Left lobe of liver (tissue), 2 donors: ENCODE data around the gene GART. TPM values are rescaled to one million over a fixed set of nuclear protein-coding genes. Genes with fewer than 3 reads are reported as not detected.

Experiments
- ATAC-seq: fragments of 200-7000 bp; cut with Tn5 transposase; one replicate; pipeline ENCODE4 v1.9.1; 2020; ENCODE audit warnings: mild to moderate bottlenecking, moderate library complexity
- DNase-seq: peaks from one replicate; pipeline ENCODE4 v3.0.0-alpha.2; 2020; ENCODE audit warnings: low spot score
- total RNA-seq: library from RNA; stranded (reverse); gene quantifications from one replicate; pipeline ENCODE4 v1.2.1, GENCODE V29; 2021
- donor health status: DM: no; HTN: no; CAD: no; lungs with moderate emphysema.
- donor health status: DM: no; HTN: yes; CAD: no.

The GART gene
- total RNA-seq: 31.7 TPM

DNA sequence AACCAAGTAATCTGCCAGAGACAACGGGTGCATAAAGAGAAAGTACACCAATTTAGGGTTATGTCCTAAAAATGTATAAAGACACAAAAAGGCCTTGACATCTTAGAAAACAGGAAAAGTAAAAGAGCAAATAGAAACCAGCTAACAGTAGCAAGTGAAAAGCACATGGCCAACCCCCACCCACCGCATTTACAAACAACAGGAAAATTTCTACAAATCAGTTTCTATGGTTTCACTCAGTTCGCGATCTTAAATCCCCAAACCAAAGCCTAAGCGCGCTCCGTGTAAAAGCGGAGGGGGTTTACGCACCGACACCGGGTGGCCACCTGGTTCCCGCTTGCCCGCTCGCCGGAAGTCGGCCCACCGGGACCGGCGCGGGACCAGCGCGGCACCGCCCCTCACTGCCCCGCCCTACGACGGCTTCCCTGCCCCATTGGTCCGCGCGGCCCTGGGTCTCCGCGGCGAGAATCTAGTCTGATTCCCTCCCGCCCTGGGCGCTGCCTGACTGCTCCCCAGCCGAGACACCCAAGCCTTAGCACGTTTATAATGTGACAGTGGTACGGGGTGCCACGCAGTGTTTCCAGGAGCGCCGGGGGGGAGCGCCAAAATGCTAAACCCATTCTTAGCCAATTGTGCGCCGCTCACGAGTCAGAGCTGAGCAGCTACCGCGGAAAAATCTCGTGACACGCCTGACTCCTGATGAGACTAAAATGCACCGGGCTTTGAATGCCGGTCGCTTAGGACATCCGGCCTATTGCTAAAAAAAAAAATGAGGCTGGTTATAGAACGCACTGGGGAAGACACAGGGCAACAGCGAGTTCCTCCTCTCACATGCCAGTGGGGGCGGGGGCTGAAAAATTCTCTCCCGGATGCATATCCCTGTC is at the start of gene GART:
Gene GART (minus strand): TSS at position 362 of the 884 bp plus-strand sequence. CDS start 2,802 bp downstream, outside the sequence.
- ATAC-seq: peak; percentile 80
- peak; percentile 86 for DNase-seq

DNA sequence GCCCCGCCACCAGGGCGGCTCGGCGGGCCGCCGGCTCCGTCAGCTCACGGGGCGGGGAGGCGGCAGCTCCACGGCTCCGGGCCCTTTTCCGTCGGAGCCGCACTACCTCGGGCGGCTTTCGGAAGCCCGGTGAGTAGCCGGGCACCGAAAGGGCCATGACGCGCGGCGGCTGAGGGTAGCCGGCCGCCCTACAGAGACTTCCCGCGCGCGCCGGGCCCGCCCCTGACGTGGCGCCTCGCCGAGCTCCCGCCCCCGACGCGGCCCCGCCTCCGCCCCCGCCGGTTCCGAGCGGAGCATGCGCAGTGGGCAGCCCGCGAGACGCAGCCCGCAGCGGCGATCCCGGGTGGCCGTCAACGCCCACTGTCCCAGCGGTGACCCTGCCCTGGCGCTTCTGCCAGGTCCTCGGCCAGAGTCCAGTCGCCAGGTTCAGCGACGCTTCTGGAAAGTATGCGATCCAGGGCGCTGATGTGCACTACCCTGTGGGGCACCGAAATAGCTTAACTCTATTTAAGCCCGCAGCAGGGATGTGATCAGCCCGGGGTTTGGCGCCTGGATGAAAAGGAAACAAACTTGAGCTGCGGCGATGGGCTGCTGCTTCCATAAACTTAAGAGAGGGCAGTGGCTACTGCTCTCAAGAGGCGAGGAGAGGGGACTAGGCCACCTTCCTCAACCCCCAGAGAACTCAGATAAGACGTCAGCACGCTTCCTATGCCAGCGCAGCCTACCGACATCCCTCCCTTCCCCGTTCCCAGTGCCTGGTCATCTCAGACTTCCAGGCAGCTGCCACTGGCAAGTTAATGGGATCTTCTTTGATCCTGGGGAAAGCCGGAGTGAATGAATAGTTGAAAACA is 46.8 kb upstream of the GART start, which contains the start of gene DONSON:
Gene DONSON (minus strand): TSS at position 200 of the 851 bp plus-strand sequence. CDS start 43 bp downstream, at position 157.
- ATAC-seq (peak; percentile 91), DNase-seq (peak; percentile 98)

DNA sequence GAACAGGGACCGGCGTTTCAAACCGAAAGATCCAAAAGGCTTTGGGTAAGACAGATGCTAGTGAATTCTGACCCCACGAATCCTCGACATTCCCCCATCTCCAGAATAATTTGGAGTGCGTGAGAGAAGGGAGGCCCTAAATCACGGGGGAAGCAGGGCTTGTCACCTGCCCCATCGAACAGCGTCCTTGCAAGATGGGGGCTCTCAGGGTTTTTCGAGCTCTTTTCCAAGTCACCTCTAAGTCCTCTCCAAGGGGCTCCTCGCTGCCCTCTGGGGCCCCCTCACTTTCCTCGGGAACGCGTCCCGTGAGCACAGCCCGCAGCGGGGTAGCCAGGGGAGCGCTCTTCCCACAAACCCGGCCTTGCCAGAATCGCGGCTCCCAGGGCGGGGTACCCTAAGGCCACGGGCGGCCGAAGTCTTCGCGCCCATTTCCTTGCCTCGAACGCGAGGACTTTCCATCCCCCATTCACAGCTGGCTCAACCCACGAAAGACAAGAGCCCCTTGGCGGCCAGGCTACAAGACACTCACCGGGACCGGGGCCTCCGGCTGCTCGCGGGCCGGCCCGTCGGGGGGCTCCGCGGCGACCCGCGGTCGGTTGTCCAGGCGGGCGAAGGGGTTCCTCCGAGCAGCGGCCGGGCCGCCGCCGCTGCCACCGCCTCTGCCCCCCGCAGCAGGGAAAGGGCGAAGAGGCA is 46.0 kb upstream of the GART start:
- peak; percentile 58 for DNase-seq
- peak; percentile 26 for ATAC-seq

DNA sequence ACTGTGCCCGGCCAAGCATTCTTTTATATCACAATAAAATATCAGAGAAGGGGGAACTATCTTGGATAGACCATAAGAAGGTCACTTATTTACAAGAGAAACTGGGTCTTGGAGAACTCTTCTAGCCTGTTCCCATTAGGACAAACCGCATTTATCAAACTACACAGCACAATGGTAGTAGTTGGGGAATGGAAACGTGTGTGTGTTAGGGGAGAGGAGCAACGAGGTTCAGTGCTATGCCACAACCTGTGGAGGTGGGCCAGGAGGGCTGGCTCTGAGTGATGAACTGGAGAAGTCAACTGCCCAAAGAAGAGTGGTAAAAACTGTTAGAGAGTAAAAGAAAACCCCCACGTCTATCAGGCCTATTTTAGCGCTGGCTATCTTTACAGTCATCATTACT is 45.0 kb upstream of the GART start:
- no peak for DNase-seq
- ATAC-seq: no peak

GRCh38 chr21:33584455-33584854 is 42.5 kb upstream of the GART start:
- ATAC-seq: no peak
- no peak for DNase-seq

GRCh38 chr21:33578959-33579542 is 37.1 kb upstream of the GART start:
- no peak for ATAC-seq

DNA sequence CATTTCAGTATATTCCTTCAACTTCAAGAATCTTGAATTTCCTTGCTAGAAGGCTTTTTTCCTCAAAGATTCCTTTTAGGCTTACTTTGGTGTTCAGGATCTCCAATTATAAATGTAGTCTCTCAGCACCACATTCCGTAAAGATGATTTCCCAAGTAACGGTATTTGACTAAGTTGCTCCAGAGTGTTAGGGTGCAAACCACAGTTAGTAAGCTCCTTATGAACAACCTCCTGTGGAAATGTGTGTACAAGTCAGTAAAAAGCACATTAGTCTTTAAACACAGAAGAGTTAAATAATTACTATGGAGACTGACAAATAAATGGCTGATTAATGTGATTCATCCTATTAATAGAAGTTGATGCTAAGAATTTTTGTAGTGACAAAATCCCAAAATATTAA is 36.3 kb upstream of the GART start:
- DNase-seq (no peak), ATAC-seq (no peak)

More at GRCh38 chr21:33578959-33579542, 37.1 kb upstream of the GART start:
- DNase-seq: no peak

DNA sequence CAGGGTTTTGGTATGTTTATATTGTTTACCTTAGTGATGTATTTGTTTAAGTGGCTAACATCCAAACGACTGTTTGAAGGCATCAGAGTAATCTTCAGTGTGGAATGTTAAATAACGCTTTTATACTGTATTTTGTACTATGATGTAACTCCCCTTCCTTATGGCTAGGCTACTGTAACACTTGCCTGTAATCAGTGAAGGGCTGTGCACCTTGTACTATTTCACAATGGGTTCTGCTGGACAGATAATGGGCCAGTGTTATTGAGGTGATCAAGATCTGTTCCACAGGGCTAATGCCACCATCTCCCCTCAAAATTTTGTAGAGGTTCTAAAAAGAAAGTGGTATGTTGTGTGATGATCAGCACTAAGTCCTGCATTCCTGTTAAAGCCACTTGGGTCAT is 34.8 kb upstream of the GART start:
- peak; percentile 87 for ATAC-seq
- peak; percentile 61 for DNase-seq

DNA sequence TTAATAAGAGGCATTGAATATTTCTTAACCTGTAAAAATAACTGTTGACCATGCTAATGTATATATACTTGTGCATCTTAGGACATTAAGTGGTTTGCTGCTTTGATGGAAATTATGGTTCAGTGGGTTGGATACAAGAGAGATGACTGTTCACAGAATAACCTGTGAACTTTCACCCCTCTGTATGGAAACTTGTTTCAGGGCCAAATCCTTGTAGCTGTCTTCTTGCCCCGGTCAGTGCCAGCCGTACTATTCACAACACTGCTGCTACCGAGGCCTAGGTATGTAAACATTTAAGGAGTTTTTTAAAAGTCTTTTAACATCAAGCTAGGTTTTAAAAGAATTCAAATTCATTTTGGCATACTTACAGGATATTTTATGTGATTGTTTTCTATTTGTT is 30.4 kb upstream of the GART start:
- peak; percentile 89 for ATAC-seq
- peak; percentile 68 for DNase-seq

- ATAC-seq (no peak), DNase-seq (no peak)
Observed at GRCh38 chr21:33569991-33570390, 28.1 kb upstream of the GART start.

DNA sequence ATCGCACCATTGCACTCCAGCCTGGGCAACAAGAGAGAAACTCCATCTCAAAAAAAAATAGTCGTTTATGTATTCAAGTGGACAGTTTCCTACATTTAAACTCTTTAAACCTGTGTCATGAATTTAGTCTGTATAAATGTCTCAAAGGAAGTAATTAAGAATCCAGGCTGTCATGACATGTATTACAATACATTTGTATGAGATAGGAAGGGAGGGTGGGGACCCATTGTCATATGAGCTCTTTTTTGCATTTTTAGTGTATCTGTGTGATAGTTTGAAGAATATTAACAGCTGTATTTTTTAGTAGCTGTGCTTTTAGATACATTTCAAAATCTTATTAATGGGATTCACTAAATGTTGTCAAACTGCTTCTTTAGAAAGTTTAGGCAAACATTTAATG is 26.5 kb upstream of the GART start:
- no peak for ATAC-seq

DNA sequence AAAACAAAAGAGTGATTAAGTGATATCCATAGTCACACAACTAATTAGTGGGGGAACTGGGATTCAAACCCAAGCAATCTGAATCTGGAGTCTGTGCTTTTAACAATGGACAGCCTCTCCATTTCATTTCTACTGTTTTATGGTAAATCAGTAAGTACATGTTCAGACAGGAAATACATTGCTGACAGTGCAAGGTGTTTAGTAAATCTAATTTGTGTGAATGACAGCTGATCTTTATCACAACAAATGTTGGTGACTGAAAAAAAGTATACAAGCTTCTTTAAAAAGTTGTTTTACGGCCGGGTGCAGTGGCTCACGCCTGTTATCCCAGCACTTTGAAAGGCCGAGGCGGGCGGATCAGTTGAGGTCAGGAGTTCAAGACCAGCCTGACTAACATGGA is 26.0 kb upstream of the GART start:
- ATAC-seq (no peak), DNase-seq (no peak)

More for the DNA sequence above, 26.5 kb upstream of the GART start:
- no peak for DNase-seq

DNA sequence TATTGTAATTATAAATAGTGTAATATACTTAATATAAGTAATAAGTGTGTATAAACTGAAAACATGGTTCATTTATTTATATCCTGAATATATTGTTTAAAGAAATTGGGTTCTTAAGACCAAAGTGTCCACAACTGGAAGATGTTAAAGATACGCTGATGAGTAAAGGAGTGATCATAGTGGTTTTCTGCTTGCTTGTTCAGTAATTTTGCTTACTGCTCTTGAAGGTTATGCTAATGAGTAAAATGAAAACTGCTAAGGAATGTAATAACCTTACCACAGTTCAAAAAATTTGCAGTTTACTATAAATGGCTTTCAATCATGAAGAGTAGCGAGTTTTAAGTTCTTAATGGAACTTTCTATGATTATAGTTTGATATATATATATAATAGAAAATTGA is 24.6 kb upstream of the GART start:
- ATAC-seq: no peak
- no peak for DNase-seq

DNA sequence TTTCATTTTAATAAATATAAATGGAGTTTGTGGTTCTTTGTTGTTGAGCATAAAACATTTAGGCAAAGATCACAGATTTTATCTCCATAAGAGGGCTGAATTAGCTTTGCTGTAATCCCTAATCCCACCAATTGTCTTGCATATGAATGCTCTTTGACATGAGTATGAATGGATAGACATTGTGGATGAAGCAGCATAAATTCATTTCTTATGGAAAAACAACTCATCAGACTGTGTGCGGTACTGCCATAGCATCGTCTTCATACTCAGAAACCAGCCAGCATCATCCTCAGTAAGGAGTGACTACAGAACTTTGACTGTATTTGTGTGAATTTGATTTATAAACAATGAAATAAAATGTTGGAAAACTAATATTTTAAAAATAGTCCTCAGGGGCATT is 20.5 kb upstream of the GART start:
- no peak for ATAC-seq

DNA sequence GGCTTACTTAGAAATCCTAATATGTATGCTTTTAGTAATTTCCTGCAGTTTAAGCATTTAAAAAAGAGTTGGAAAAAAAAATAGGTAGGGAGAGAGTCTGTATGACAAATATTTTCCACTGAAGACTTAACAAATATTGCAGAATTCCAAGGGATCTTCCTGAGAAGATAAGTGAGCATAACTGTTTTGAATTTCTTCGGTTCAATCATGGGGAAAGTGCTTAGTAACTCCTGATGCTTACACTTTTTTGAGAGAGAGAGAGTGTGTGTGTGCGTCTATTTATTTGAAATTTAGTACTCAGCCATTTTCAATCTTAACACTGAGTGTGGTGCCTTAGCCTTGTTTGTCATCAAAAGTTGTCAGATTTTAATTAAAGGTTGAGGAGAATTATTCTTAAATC is 19.5 kb upstream of the GART start:
- DNase-seq (no peak), ATAC-seq (no peak)

More for the DNA sequence above, 20.5 kb upstream of the GART start:
- no peak for DNase-seq

DNA sequence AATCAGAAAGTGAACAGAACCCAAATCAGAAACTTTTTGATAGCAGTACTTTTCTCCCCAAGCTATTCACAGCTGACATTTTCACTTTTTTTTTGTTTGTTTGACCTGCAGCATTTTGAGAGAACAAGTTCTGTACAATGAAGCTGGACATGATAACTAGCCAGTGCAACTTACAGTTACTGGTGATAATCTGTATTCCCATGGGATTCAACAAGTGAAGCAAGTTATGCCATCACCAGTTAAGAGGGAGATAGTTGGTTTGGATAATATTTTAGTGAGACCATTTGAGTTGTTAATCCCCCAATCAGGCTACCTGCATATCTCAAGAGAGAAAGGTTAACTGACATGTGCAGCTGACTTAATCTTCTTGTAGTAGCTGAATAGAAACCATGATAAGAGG is 19.0 kb upstream of the GART start:
- no peak for DNase-seq
- no peak for ATAC-seq

- ATAC-seq (no peak), DNase-seq (no peak)
Observed at GRCh38 chr21:33559813-33560212, 17.9 kb upstream of the GART start.

DNA sequence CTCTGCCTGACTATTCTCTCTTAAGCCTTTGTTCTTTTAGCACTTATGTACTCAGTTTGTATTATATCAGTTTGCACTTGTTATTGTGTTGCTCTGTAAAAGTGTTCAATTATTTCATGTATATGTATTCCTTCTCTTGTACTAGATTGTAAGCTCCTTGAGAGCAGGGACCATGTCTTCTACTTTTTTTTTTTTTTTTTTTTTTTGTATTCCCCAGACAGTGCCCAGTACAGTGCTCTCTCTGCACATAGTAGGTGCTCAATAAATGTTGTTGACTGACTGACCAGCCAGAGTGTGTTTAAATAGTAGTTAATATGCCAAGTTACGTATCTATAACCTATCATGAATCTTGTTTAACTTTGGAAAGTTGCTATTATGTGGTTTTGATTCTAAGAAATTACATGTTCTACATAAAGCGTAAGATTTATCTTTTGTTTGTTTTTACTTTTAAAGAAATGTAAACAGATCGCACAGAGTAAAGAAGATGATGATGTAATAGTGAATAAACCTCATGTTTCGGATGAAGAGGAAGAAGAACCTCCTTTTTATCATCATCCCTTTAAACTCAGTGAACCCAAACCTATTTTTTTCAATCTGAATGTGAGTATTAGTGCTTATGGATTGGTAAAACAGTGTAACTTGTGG is 17.0 kb upstream of the GART start:
- ATAC-seq (no peak), DNase-seq (no peak)

- ATAC-seq: no peak
Observed at GRCh38 chr21:33557447-33557846, 15.5 kb upstream of the GART start.

GRCh38 chr21:33554982-33555344 is 13.0 kb upstream of the GART start:
- no peak for DNase-seq
- ATAC-seq: no peak

More at GRCh38 chr21:33557447-33557846, 15.5 kb upstream of the GART start:
- DNase-seq: no peak
